Endothelial cell of umbilical vein (primary cell): ENCODE data around the gene RNASET2. TPM values are rescaled to one million over a fixed set of nuclear protein-coding genes. Genes with fewer than 3 reads are reported as not detected.
A peak's percentile ranks its signal among the peaks of the same experiment; 100 is the strongest.

Experiments used
- BruUV-seq: library from RNA; stranded (reverse); fragments of 400-500 nt; replicated peaks from 2 replicates; lab custom pipeline; 2021; lab: Mats Ljungman, UMichigan
- CTCF ChIA-PET: fragments of 300-600, 350-600 bp; sonication (Branson Sonifier 250); formaldehyde crosslinking; loops from one replicate; lab custom pipeline; 2021; ENCODE audit warnings: antibody characterized with exemption, inconsistent platforms; lab: Charles Lee
- POLR2A ChIA-PET: fragments of 300-600, 350-600 bp; sonication (Branson Sonifier 250); formaldehyde crosslinking; loops from one replicate; lab custom pipeline; 2021; ENCODE audit warnings: antibody characterized with exemption, inconsistent platforms; lab: Charles Lee
- DNase-seq: peaks from one replicate; pipeline ENCODE4 v3.0.0-alpha.2; 2011; ENCODE audit warnings: low read depth, low spot score
- FAIRE-seq: peaks from 2 replicates; lab custom pipeline; 2011; peaks lifted over from hg19 to GRCh38; lab: Jason Lieb, UNC
- H2AFZ ChIP-seq: 2 replicates; pipeline ENCODE4 v1.6.0; 2012; ENCODE audit warnings: low read depth, low read length, control low read depth, inconsistent platforms
- H3K27ac ChIP-seq: 2 replicates; pipeline ENCODE4 v1.5.1; 2011; ENCODE audit warnings: low read depth, mild to moderate bottlenecking, control low read depth, low read length, moderate library complexity; ENCODE audit not compliant: insufficient read depth
- H3K27me3 ChIP-seq, 2 experiments: 2 replicates each; pipeline versions ENCODE4 v1.6.0 to v1.6.1; 2011; ENCODE audit warnings: low read length in 2 of 2, mixed read lengths in 1 of 2; ENCODE audit not compliant: control insufficient read depth in 2 of 2, insufficient read depth in 2 of 2
- H3K36me3 ChIP-seq, 2 experiments: 2 replicates in 1 of 2; 3 replicates in 1 of 2; pipeline ENCODE4 v1.5.1; 2011; ENCODE audit warnings: low read length in 2 of 2, mild to moderate bottlenecking in 1 of 2, moderate library complexity in 1 of 2; ENCODE audit not compliant: control insufficient read depth in 2 of 2, insufficient read depth in 2 of 2; ENCODE audit errors: extremely low read depth in 1 of 2
- H3K4me1 ChIP-seq: 3 replicates; pipeline ENCODE4 v1.5.1; 2011; ENCODE audit warnings: mild to moderate bottlenecking, low read length; ENCODE audit not compliant: control insufficient read depth, insufficient read depth; ENCODE audit errors: extremely low read depth
- H3K4me2 ChIP-seq: 2 replicates; pipeline ENCODE4 v1.6.1; 2011; ENCODE audit warnings: low read length, control low read depth, mixed read lengths; ENCODE audit not compliant: insufficient read depth
- H3K4me3 ChIP-seq, 3 experiments: fragments of 200-600 bp in 1 of 3; sonication (generic), shearing (Covaris generic) in 1 of 3; replicated peaks in 1 of 3; 2 replicates each; pipeline ENCODE4 v1.5.1; 2011 to 2016; ENCODE audit warnings: control low read depth in 3 of 3, low read length in 3 of 3, mild to moderate bottlenecking in 2 of 3, inconsistent platforms in 1 of 3, low read depth in 1 of 3, moderate library complexity in 1 of 3; ENCODE audit not compliant: insufficient read depth in 1 of 3
- H3K79me2 ChIP-seq: 2 replicates; pipeline ENCODE4 v1.6.0; 2012; ENCODE audit warnings: low read length, inconsistent platforms; ENCODE audit not compliant: control insufficient read depth, insufficient read depth
- H3K9ac ChIP-seq: replicated peaks from 2 replicates; pipeline ENCODE3; 2011; ENCODE audit warnings: low read length, control low read depth; ENCODE audit not compliant: insufficient read depth; ENCODE audit errors: extremely low read depth
- H3K9me1 ChIP-seq: replicated peaks from 3 replicates; pipeline ENCODE4 v1.6.0; 2011; ENCODE audit warnings: mild to moderate bottlenecking, low read length; ENCODE audit not compliant: control insufficient read depth, insufficient read depth; ENCODE audit errors: extremely low read depth
- H3K9me3 ChIP-seq: replicated peaks from 2 replicates; pipeline ENCODE4 v1.5.1; 2012; ENCODE audit warnings: low read length, inconsistent platforms; ENCODE audit not compliant: control insufficient read depth, insufficient read depth
- H4K20me1 ChIP-seq: replicated peaks from 2 replicates; pipeline ENCODE3; 2011; ENCODE audit warnings: mild to moderate bottlenecking, low read length; ENCODE audit not compliant: control insufficient read depth, insufficient read depth; ENCODE audit errors: extremely low read depth
- CTCF ChIP-seq, 2 donors: IDR thresholded peaks; 1 replicate in 1 of 2; 2 replicates in 1 of 2; pipeline ENCODE4 v1.5.1; 2011; ENCODE audit warnings: low read length in 2 of 2, mild to moderate bottlenecking in 2 of 2, moderate library complexity in 2 of 2, control low read depth in 1 of 2, inconsistent platforms in 1 of 2, low read depth in 1 of 2; ENCODE audit not compliant: insufficient read depth in 1 of 2; ENCODE audit errors: extremely low read depth in 1 of 2
- EZH2 ChIP-seq: IDR thresholded peaks from 2 replicates; pipeline ENCODE4 v1.6.1; 2012; ENCODE audit warnings: borderline replicate concordance, low read depth, mild to moderate bottlenecking, moderate library complexity, low read length, inconsistent platforms; ENCODE audit not compliant: severe bottlenecking
- FOS ChIP-seq: IDR thresholded peaks from 2 replicates; pipeline ENCODE4 v1.6.1; 2011; ENCODE audit warnings: mild to moderate bottlenecking, low read length, moderate library complexity, borderline replicate concordance; ENCODE audit not compliant: insufficient read depth
- GATA2 ChIP-seq: IDR thresholded peaks from 2 replicates; pipeline ENCODE4 v1.7.0; 2011; ENCODE audit warnings: low read depth, mild to moderate bottlenecking, moderate library complexity, mixed read lengths, low read length; ENCODE audit not compliant: insufficient read length, insufficient read depth
- JUN ChIP-seq: IDR thresholded peaks from 2 replicates; pipeline ENCODE4 v1.6.1; 2011; ENCODE audit warnings: borderline replicate concordance, low read depth; ENCODE audit not compliant: insufficient read length, insufficient read depth
- MAX ChIP-seq: IDR thresholded peaks from 2 replicates; pipeline ENCODE4 v1.6.1; 2011; ENCODE audit not compliant: insufficient read depth, insufficient read length
- MYC ChIP-seq: IDR thresholded peaks from one replicate; pipeline ENCODE4 v1.6.1; 2011; ENCODE audit warnings: mild to moderate bottlenecking, low read depth, low read length
- POLR2A ChIP-seq: IDR thresholded peaks from 2 replicates; pipeline ENCODE4 v1.6.1; 2012; ENCODE audit warnings: low read depth, mild to moderate bottlenecking, control low read depth, low read length
- POLR2AphosphoS5 ChIP-seq: IDR thresholded peaks from 2 replicates; pipeline ENCODE4 v1.6.1; 2012; ENCODE audit warnings: low read depth, mild to moderate bottlenecking, control low read depth, low read length, moderate library complexity; ENCODE audit not compliant: insufficient read depth
- dilution Hi-C: fragments of 300-500 bp; cut with MboI; formaldehyde crosslinking; loops from one replicate; pipeline ENCODE4 v1.15.0; 2019; ENCODE audit warnings: low sequenced_read_pairs; ENCODE audit not compliant: extremely low pct_ligation_motif_present
- intact Hi-C: fragments of 100-400 bp; cut with micrococcal nuclease; formaldehyde crosslinking; loops from one replicate; pipeline ENCODE4 v1.10.0; 2022
- polyA plus RNA-seq, 4 experiments: library from polyadenylated mRNA; depleted of rRNA in 3 of 4; stranded (reverse) in 3 of 4; unstranded in 1 of 4; fragments of >200 nt; gene quantifications; 2 replicates each; pipeline versions ENCODE4 v1.2.1 to v1.2.3, GENCODE V29; 2011 to 2012; ENCODE audit warnings: missing spikeins in 1 of 4
- total RNA-seq: library from RNA; stranded (reverse); gene quantifications from 2 replicates; pipeline ENCODE4 v1.2.3, GENCODE V29; 2021

Gene RNASET2
- total and polyA plus RNA-seq, 2 donors (not counting 3 experiments of a cell fraction or from before 2014, with no cell fraction given) = 10.7 to 11.4 TPM

- peak overlapping the region; percentile 28 for H3K4me2 ChIP-seq
- no peaks in the 10 kb centered on the region for H3K9me1 ChIP-seq
- no peak overlapping the region for H3K9ac ChIP-seq
- FAIRE-seq (peak; percentile 62), DNase-seq (peak; percentile 48)
- peak; percentile 34 for TF ChIP-seq FOS
- peak; percentile 19 for TF ChIP-seq POLR2AphosphoS5
- TF ChIP-seq MAX = no peak
- TF ChIP-seq EZH2 = no peak
- TF ChIP-seq CTCF (IDR thresholded peaks at IDR 0.05; ENCODE audit: extremely low read depth in 1 of 2, insufficient read depth in 1 of 2, low read depth in 1 of 2, low read length in 2 of 2) = no peak
- no peak for TF ChIP-seq JUN
- no peak for TF ChIP-seq MYC
- peak; percentile 32 for TF ChIP-seq POLR2A
- TF ChIP-seq GATA2 = no peak
- peak overlapping the region; percentile 15 for H3K27ac ChIP-seq
- peaks cover 21% of the 10 kb centered on the region for H3K4me1 ChIP-seq
- dilution Hi-C loops (no loop called here), intact Hi-C loops (loop anchor here (1.0 to 10.0 kb wide), 3 partner anchors 37 to 685 kb away; no protein-coding TSS in a partner anchor)
- no peaks in the 10 kb centered on the region for H3K9me3 ChIP-seq
- peak overlapping the region; percentile 58 for H2AFZ ChIP-seq
- ChIA-PET POLR2A (no interaction called here), CTCF (interaction anchor here (1.4 to 1.6 kb wide), 4 partner anchors 8 to 30 kb away, joined by 3 to 12 read pairs (median 6); no protein-coding TSS in a partner anchor)
- H3K79me2 ChIP-seq = no peaks in the 10 kb centered on the region
- no TSS peak for BruUV-seq
- no peaks in the 10 kb centered on the region for H3K36me3 ChIP-seq
- no peaks in the 10 kb centered on the region for H4K20me1 ChIP-seq
- no peaks in the 10 kb centered on the region for H3K27me3 ChIP-seq
- no peak overlapping the region for H3K4me3 ChIP-seq
These were observed 3.7 kb upstream of the RNASET2 start for GRCh38 chr6:166959911-166960608.
